GM19240 (cell line): ENCODE measurements around the gene OR51D1.
A peak's percentile ranks its signal among the peaks of the same experiment; 100 is the strongest.

Experiments used
- DNase-seq: peaks from one replicate; pipeline ENCODE4 v3.0.0; 2011; ENCODE audit warnings: low spot score; ENCODE audit not compliant: insufficient read length

The OR51D1 gene

GRCh38 chr11:4636962-4637661, at the start of gene OR51D1:
Gene OR51D1 (plus strand): TSS chr11:4637477. CDS start chr11:4639791, 2,314 bp downstream.
- peak; percentile 67 for DNase-seq

- no peak for DNase-seq
These were observed 48.3 kb upstream of the OR51D1 start for GRCh38 chr11:4589017-4589416.

- no peak for DNase-seq
These were observed 43.5 kb upstream of the OR51D1 start, which contains the start of gene OR52I1 for GRCh38 chr11:4593739-4594138. Gene OR52I1 (plus strand): TSS chr11:4594039. CDS start chr11:4594039, 0 bp downstream.

- DNase-seq: no peak
These were observed 32.2 kb upstream of the OR51D1 start for GRCh38 chr11:4605057-4605456.

- no peak for DNase-seq
These were observed 30.9 kb upstream of the OR51D1 start for GRCh38 chr11:4606231-4607015.

GRCh38 chr11:4607096-4607495, 30.2 kb upstream of the OR51D1 start:
- DNase-seq: no peak

GRCh38 chr11:4607781-4608666, 29.3 kb upstream of the OR51D1 start, which contains the start of gene TRIM68:
Gene TRIM68 (minus strand): TSS chr11:4608231. CDS start chr11:4605504, 2,727 bp downstream.
- peak; percentile 90 for DNase-seq

- no peak for DNase-seq
These were observed 26.9 kb upstream of the OR51D1 start for GRCh38 chr11:4610258-4610935.

GRCh38 chr11:4611986-4612385, 25.3 kb upstream of the OR51D1 start:
- DNase-seq: no peak

GRCh38 chr11:4615856-4616444, 21.3 kb upstream of the OR51D1 start:
- DNase-seq: no peak

- DNase-seq: no peak
These were observed 17.8 kb upstream of the OR51D1 start for GRCh38 chr11:4619514-4619913.

- DNase-seq: no peak
These were observed 10.8 kb upstream of the OR51D1 start for GRCh38 chr11:4626207-4627099.

GRCh38 chr11:4636136-4636535, 1.1 kb upstream of the OR51D1 start:
- no peak for DNase-seq

- no peak for DNase-seq
These were observed 378 bp downstream of the OR51D1 start for GRCh38 chr11:4637662-4638047.

- DNase-seq: no peak
These were observed 2.7 kb downstream of the OR51D1 start for GRCh38 chr11:4639931-4640330.

- no peak for DNase-seq
These were observed 4.2 kb downstream of the OR51D1 start for GRCh38 chr11:4641501-4641900.

GRCh38 chr11:4642043-4642442, 4.8 kb downstream of the OR51D1 start:
- DNase-seq: no peak

- DNase-seq: no peak
These were observed 5.8 kb downstream of the OR51D1 start for GRCh38 chr11:4643076-4643475.

GRCh38 chr11:4643682-4644081, 6.4 kb downstream of the OR51D1 start, which contains the start of gene OR51E1:
Gene OR51E1 (plus strand): TSS chr11:4643982. CDS start chr11:4652527, 8,545 bp downstream.
- no peak for DNase-seq
